GM12875 (cell line): ENCODE data around the gene NECTIN2.
"Not testable (repeated sequence)": the region's sequence is repeated elsewhere in the genome, so short reads cannot be mapped to it uniquely, and the experiment has no call there.

ENCODE experiments used
- H3K4me3 ChIP-seq: one replicate; pipeline ENCODE4 v1.5.1; 2011; ENCODE audit warnings: low read depth, low read length, control low read depth
- CTCF ChIP-seq: IDR thresholded peaks from 2 replicates; pipeline ENCODE4 v1.5.1; 2011; ENCODE audit warnings: low read depth, mild to moderate bottlenecking, control low read depth, inconsistent platforms, low read length, moderate library complexity, borderline replicate concordance; ENCODE audit not compliant: insufficient read depth

NECTIN2 gene

GRCh38 chr19:44878120-44878865 is 32.2 kb downstream of the NECTIN2 start:
- no peak overlapping the region for H3K4me3 ChIP-seq
- no peak for TF ChIP-seq CTCF

- no peak for TF ChIP-seq CTCF
- no peak overlapping the region for H3K4me3 ChIP-seq
Measured at GRCh38 chr19:44879309-44880065, 33.4 kb downstream of the NECTIN2 start.

DNA sequence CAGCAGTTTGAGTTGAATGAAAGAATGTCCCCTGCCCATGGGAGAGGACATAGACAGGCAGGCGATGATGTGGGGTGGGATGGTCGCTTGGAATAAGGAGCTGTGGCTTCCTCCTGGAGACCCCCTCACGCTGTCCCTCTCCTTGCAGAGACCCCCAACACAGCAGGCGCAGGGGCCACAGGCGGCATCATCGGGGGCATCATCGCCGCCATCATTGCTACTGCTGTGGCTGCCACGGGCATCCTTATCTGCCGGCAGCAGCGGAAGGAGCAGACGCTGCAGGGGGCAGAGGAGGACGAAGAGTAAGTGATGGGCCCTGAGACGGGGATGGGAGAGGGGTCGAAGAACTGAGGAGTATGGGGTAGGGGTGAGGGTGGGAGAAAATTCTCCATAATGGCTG is 36.0 kb downstream of the NECTIN2 start:
- no peak for TF ChIP-seq CTCF
- no peak overlapping the region for H3K4me3 ChIP-seq

GRCh38 chr19:44882619-44883397 is 36.7 kb downstream of the NECTIN2 start:
- H3K4me3 ChIP-seq, result not testable (repeated sequence)

- no peak for TF ChIP-seq CTCF
Measured at GRCh38 chr19:44883922-44884321, 37.8 kb downstream of the NECTIN2 start.

GRCh38 chr19:44884566-44884965 is 38.5 kb downstream of the NECTIN2 start:
- no peak for TF ChIP-seq CTCF
- H3K4me3 ChIP-seq, result no peak overlapping the region

More at GRCh38 chr19:44883922-44884321, 37.8 kb downstream of the NECTIN2 start:
- H3K4me3 ChIP-seq, result no peak overlapping the region

DNA sequence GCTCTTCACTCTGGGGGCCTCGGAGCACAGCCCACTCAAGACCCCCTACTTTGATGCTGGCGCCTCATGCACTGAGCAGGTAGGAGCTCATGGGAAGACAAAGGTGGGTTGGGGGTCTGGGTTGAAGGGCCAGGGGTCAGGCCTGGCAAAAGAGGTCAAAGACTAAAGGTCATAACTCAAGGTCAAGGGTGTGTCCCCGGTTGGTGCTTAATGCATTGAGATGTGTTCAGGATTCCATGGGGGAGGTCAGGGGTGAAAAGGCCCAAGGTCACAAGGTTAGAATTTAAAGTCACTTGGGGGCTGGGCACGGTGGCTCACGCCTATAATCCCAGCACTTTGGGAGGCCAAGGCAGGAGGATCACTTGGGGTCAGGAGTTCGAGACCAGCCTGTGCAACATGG is 40.0 kb downstream of the NECTIN2 start:
- TF ChIP-seq CTCF, result no peak
- H3K4me3 ChIP-seq, result no peak overlapping the region
